Thyroid gland (tissue), 4 donors: ENCODE data around the gene DEPDC4. TPM values are rescaled to one million over a fixed set of nuclear protein-coding genes. Genes with fewer than 3 reads are reported as not detected.

ENCODE experiments used
- DNase-seq, 2 donors: peaks; one replicate each; pipeline ENCODE4 v3.0.0-alpha.2; 2019
- H3K27ac ChIP-seq, 3 donors: fragments of 200-600 bp; sonication (generic); 1 replicate in 2 of 3; 2 replicates in 1 of 3; pipeline ENCODE4 v1.5.1; 2016 to 2019; ENCODE audit warnings: mild to moderate bottlenecking in 1 of 3, moderate library complexity in 1 of 3
- H3K27me3 ChIP-seq: fragments of 200-600 bp; sonication (generic); one replicate; pipeline ENCODE4 v1.5.1; 2019
- H3K36me3 ChIP-seq, 2 donors: fragments of 200-600 bp; sonication (generic); one replicate each; pipeline ENCODE4 v1.5.1; 2016 to 2019
- H3K4me1 ChIP-seq, 2 donors: fragments of 200-600 bp; sonication (generic); one replicate each; pipeline ENCODE4 v1.5.1; 2017 to 2019
- H3K4me3 ChIP-seq, 3 donors: fragments of 200-600 bp; sonication (generic); replicated peaks in 1 of 3; 1 replicate in 2 of 3; 2 replicates in 1 of 3; pipeline ENCODE4 v1.5.1; 2016; ENCODE audit warnings: mild to moderate bottlenecking in 1 of 3
- H3K9me3 ChIP-seq: fragments of 200-600 bp; sonication (generic); one replicate; pipeline ENCODE4 v1.5.1; 2017
- POLR2A ChIP-seq, 2 donors: fragments of 450-650 bp; IDR thresholded peaks; one replicate each; pipeline ENCODE4 v1.6.1; 2017; ENCODE audit warnings: antibody characterized with exemption in 2 of 2, mild to moderate bottlenecking in 2 of 2, moderate library complexity in 1 of 2
- WGBS, 2 donors: methylation state at CpG; one replicate each; pipeline ENCODE4 v1.1.5; 2017; 5-methylcytosine and 5-hydroxymethylcytosine counted together
- intact Hi-C: fragments of 100-400 bp; cut with DNase I; formaldehyde crosslinking; loops from one replicate; pipeline ENCODE4 v1.15.1; 2023
- small RNA-seq: library from RNA; depleted of rRNA; stranded (forward); fragments of <200 nt; gene quantifications from one replicate; pipeline ENCODE3, GENCODE V24; 2016
- total RNA-seq, 4 donors: library from RNA; depleted of rRNA; stranded (reverse); fragments of >200 nt; gene quantifications; one replicate each; pipeline ENCODE4 v1.2.3, GENCODE V29; 2016
- TF ChIP-seq, protein P1 (sequence below), 6 experiments: fragments of 200-600 bp in 3 of 6; fragments of 450-650 bp in 3 of 6; sonication (generic) in 3 of 6; IDR thresholded peaks; one replicate each; pipeline ENCODE4 v1.5.1; 2016 to 2019; ENCODE audit warnings: antibody characterized with exemption in 6 of 6, mild to moderate bottlenecking in 2 of 6, inconsistent platforms in 1 of 6, moderate library complexity in 1 of 6

Gene DEPDC4
- total RNA-seq, 4 donors from 2014 or later: 0.79 to 16.3 (median 1.7) TPM

DNA sequence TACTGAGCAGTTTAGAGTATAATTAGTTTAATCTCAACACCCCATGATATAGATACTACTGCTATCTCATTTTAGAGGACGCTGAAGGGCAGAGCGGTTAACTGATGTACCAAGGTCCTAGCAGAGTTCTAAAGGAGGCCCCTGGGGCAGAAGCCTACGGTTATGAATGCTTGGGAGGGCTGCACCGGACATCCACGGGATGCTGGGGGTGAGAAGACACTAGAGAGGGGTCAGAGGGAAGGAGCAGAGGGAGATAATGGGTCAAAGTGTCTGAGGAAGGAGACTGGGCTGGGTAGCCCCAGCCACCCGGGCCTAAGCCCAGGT, 67.9 kb downstream of the DEPDC4 start:
- H3K27me3 ChIP-seq: no peaks in the 10 kb centered on the region
- H3K36me3 ChIP-seq: no peaks in the 10 kb centered on the region
- TF ChIP-seq, protein P1, sequence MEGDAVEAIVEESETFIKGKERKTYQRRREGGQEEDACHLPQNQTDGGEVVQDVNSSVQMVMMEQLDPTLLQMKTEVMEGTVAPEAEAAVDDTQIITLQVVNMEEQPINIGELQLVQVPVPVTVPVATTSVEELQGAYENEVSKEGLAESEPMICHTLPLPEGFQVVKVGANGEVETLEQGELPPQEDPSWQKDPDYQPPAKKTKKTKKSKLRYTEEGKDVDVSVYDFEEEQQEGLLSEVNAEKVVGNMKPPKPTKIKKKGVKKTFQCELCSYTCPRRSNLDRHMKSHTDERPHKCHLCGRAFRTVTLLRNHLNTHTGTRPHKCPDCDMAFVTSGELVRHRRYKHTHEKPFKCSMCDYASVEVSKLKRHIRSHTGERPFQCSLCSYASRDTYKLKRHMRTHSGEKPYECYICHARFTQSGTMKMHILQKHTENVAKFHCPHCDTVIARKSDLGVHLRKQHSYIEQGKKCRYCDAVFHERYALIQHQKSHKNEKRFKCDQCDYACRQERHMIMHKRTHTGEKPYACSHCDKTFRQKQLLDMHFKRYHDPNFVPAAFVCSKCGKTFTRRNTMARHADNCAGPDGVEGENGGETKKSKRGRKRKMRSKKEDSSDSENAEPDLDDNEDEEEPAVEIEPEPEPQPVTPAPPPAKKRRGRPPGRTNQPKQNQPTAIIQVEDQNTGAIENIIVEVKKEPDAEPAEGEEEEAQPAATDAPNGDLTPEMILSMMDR (IDR thresholded peaks at IDR 0.05): no peak
- no peak for TF ChIP-seq POLR2A (IDR thresholded peaks at IDR 0.05)
- no peak for DNase-seq
- H3K4me1 ChIP-seq: peaks cover 10 to 16% of the 10 kb centered on the region in 2 donors
- intact Hi-C loops: loop anchor here (10.0 kb wide), 1 partner anchor 54 kb away; the partner anchor contains the start of gene BLTP3B
- H3K27ac ChIP-seq: peak overlapping the region in 1 of 3 donors; percentile 87
- no peaks in the 10 kb centered on the region for H3K9me3 ChIP-seq
- H3K4me3 ChIP-seq: peak overlapping the region; percentile 16 to 71 (median 20)
- 32 to 36% methylated on average over 6 of the region's 6 CpGs for WGBS, 2 donors

GRCh38 chr12:100197486-100197885, 69.4 kb downstream of the DEPDC4 start:
- Histone ChIP-seq H3K4me1 (peaks cover 10 to 16% of the 10 kb centered on the region in 2 donors), H3K9me3 (no peaks in the 10 kb centered on the region), H3K4me3 (no peak overlapping the region), H3K27ac (no peak overlapping the region), H3K27me3 (no peaks in the 10 kb centered on the region), H3K36me3 (no peaks in the 10 kb centered on the region)
- no peak for DNase-seq
- TF ChIP-seq, protein P1 (IDR thresholded peaks at IDR 0.05): no peak
- TF ChIP-seq POLR2A (IDR thresholded peaks at IDR 0.05): no peak
- intact Hi-C loops: loop anchor here (10.0 kb wide), 1 partner anchor 53 kb away; the partner anchor contains the start of gene BLTP3B
- 81 to 84% methylated on average over 4 of the region's 4 CpGs for WGBS, 2 donors

- no peak overlapping the region for H3K27ac ChIP-seq
- no peak for DNase-seq
- no peaks in the 10 kb centered on the region for H3K27me3 ChIP-seq
- TF ChIP-seq, protein P1 (IDR thresholded peaks at IDR 0.05): no peak
- TF ChIP-seq POLR2A (IDR thresholded peaks at IDR 0.05): no peak
- H3K36me3 ChIP-seq: no peaks in the 10 kb centered on the region
- H3K9me3 ChIP-seq: no peaks in the 10 kb centered on the region
- no peaks in the 10 kb centered on the region for H3K4me1 ChIP-seq
- intact Hi-C loops: loop anchor here (10.0 kb wide), 1 partner anchor 48 kb away; the partner anchor contains the start of gene BLTP3B
- H3K4me3 ChIP-seq: no peak overlapping the region
- 87 to 98% methylated on average over 1 of the region's 1 CpG for WGBS, 2 donors
These were observed 73.8 kb downstream of the DEPDC4 start for GRCh38 chr12:100193085-100193484.

Small RNA genes within 50 kb of the gene (small RNA-seq; reads per million reads assigned to genes)
- not detected for gene RF00019

Other genes starting within 250 kb of the DEPDC4 start
- gene BLTP3B, start 124.2 kb downstream of the DEPDC4 start, total RNA-seq: 10 to 100 TPM; 27.5 to 41.0 (median 38.9) TPM
- 10 to 100 TPM; 14.4 to 18.8 (median 16.7) TPM for gene ACTR6, start 66.3 kb downstream of the DEPDC4 start, total RNA-seq
- gene SCYL2, start 98 bp upstream of the DEPDC4 start, total RNA-seq: 10 to 100 TPM; 47.8 to 68.8 (median 54.9) TPM
- not detected for gene SLC17A8, start 90.0 kb upstream of the DEPDC4 start, total RNA-seq
- gene NR1H4, start 206.8 kb upstream of the DEPDC4 start, total RNA-seq: not detected